Progenitor cell of endocrine pancreas (in vitro differentiated cells): ENCODE results near the gene SPRR5. TPM values are rescaled to one million over a fixed set of nuclear protein-coding genes. Genes with fewer than 3 reads are reported as not detected.
A peak's percentile ranks its signal among the peaks of the same experiment; 100 is the strongest.

ENCODE experiments used
- DNase-seq: peaks from one replicate; pipeline ENCODE4 v3.0.0; 2021; ENCODE audit warnings: low spot score; ENCODE audit not compliant: unreplicated experiment
- H3K27ac Mint-ChIP-seq: 2 replicates; pipeline ENCODE4 v1.8.0; 2021; ENCODE audit warnings: mild to moderate bottlenecking, moderate library complexity, mixed read lengths
- H3K27me3 Mint-ChIP-seq: 2 replicates; pipeline ENCODE4 v1.8.0; 2021; ENCODE audit warnings: mixed read lengths
- H3K36me3 Mint-ChIP-seq: 2 replicates; pipeline ENCODE4 v1.8.0; 2022; ENCODE audit warnings: mixed read lengths; ENCODE audit not compliant: insufficient read depth
- H3K4me1 Mint-ChIP-seq: 2 replicates; pipeline ENCODE4 v1.8.0; 2021; ENCODE audit warnings: low read depth, mixed read lengths
- H3K4me3 Mint-ChIP-seq: 2 replicates; pipeline ENCODE4 v1.8.0; 2021; ENCODE audit warnings: low read depth, mild to moderate bottlenecking, moderate library complexity, mixed read lengths
- H3K9me3 Mint-ChIP-seq: 2 replicates; pipeline ENCODE4 v1.8.0; 2021; ENCODE audit warnings: low read depth, mixed read lengths
- CTCF ChIP-seq: fragments of 200-600 bp; sonication (generic); IDR thresholded peaks from one replicate; pipeline ENCODE4 v1.5.0; 2021; ENCODE audit warnings: antibody characterized with exemption, mild to moderate bottlenecking; ENCODE audit not compliant: unreplicated experiment
- total RNA-seq: library from RNA; stranded (reverse); gene quantifications from 2 replicates; pipeline ENCODE4 v1.2.1, GENCODE V29; 2021

Gene SPRR5
- total RNA-seq, 1 donor from 2014 or later: not detected

- H3K36me3 Mint-ChIP-seq: no peaks in the 10 kb centered on the region
- no peak for DNase-seq
- H3K4me1 Mint-ChIP-seq: no peaks in the 10 kb centered on the region
- TF ChIP-seq CTCF: no peak
- H3K27me3 Mint-ChIP-seq: no peaks in the 10 kb centered on the region
- H3K9me3 Mint-ChIP-seq: peaks cover 4% of the 10 kb centered on the region
- H3K27ac Mint-ChIP-seq: no peak overlapping the region
- H3K4me3 Mint-ChIP-seq: no peak overlapping the region
These were observed 39.6 kb downstream of the SPRR5 start for GRCh38 chr1:152986578-152986977.

- Mint-ChIP-seq H3K36me3 (no peaks in the 10 kb centered on the region), H3K27me3 (no peaks in the 10 kb centered on the region), H3K4me3 (no peak overlapping the region), H3K4me1 (peaks cover 5% of the 10 kb centered on the region), H3K9me3 (peaks cover 5% of the 10 kb centered on the region), H3K27ac (no peak overlapping the region)
- no peak for TF ChIP-seq CTCF
- no peak for DNase-seq
These were observed 46.2 kb downstream of the SPRR5 start for GRCh38 chr1:152993186-152993585.

GRCh38 chr1:152995842-152996241, 48.8 kb downstream of the SPRR5 start:
- Mint-ChIP-seq H3K36me3 (no peaks in the 10 kb centered on the region), H3K4me3 (no peak overlapping the region), H3K4me1 (peaks cover 10% of the 10 kb centered on the region), H3K9me3 (peaks cover 10% of the 10 kb centered on the region), H3K27me3 (no peaks in the 10 kb centered on the region), H3K27ac (no peak overlapping the region)
- DNase-seq: no peak
- no peak for TF ChIP-seq CTCF

GRCh38 chr1:152996633-152997400, 49.8 kb downstream of the SPRR5 start:
- no peak for DNase-seq
- Mint-ChIP-seq H3K36me3 (no peaks in the 10 kb centered on the region), H3K4me1 (peaks cover 10% of the 10 kb centered on the region), H3K4me3 (no peak overlapping the region), H3K27me3 (no peaks in the 10 kb centered on the region), H3K27ac (peak overlapping the region; percentile 47), H3K9me3 (peaks cover 10% of the 10 kb centered on the region)
- TF ChIP-seq CTCF: no peak

- no peaks in the 10 kb centered on the region for H3K27me3 Mint-ChIP-seq
- H3K27ac Mint-ChIP-seq: no peak overlapping the region
- H3K36me3 Mint-ChIP-seq: no peaks in the 10 kb centered on the region
- TF ChIP-seq CTCF: no peak
- H3K4me3 Mint-ChIP-seq: no peak overlapping the region
- DNase-seq: no peak
- H3K4me1 Mint-ChIP-seq: peaks cover 10% of the 10 kb centered on the region
- peaks cover 10% of the 10 kb centered on the region for H3K9me3 Mint-ChIP-seq
These were observed 50.9 kb downstream of the SPRR5 start for GRCh38 chr1:152997901-152998300.
